Activated CD8-positive, alpha-beta memory T cell treated with anti-CD3 and anti-CD28 coated beads for 1 hour (primary cell): ENCODE data around the gene PRMT2.

Experiments used
- DNase-seq, 2 donors: peaks; one replicate each; pipeline ENCODE4 v3.0.0-alpha.2; 2020; ENCODE audit warnings: low read depth in 1 of 2; ENCODE audit errors: extremely low read depth in 1 of 2

The PRMT2 gene

DNA sequence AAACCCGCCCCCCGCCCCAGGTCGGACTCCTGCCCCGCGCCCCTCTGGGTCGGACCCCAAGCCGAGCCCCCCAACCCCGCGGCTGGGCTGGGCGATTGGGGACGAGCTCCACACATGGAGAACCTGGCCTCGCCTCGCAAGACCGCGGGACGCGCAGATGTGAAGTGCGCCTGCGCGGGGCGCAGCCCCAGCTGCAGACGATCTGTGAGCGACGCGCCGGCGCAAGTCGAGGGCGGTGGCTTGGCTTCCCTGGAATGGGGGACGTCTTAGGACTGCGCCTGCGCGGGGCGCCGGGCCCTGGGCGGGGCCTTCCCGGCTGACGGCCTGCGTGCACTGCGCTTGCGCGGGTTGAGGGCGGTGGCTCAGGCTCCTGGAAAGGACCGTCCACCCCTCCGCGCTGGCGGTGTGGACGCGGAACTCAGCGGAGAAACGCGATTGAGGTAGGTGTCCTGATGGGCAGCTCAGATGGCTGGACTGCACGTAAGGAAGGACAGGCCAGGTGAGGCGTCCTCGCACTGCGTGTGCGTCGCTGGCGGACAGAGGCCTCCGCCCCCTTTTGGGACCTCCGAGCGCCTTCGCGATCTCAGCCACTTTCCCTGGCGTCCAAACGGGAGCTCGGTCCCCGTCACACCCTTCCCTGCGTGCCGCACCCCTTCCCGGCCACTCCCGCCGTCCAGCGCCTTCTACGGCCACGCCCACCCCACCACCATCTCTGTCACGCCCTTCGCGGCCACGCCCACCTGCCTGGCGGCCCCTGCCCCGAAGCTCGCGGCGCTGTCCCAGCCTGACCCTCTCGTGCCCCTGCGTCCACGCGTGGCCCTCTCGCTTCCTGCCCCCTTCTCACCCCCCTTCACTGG lies at the start of gene PRMT2:
PRMT2 (plus strand) TSS at position 351 of the 857 bp plus-strand sequence. CDS start 1,278 bp downstream, outside the sequence.
- DNase-seq, result peak; percentile 91 to 98

DNA sequence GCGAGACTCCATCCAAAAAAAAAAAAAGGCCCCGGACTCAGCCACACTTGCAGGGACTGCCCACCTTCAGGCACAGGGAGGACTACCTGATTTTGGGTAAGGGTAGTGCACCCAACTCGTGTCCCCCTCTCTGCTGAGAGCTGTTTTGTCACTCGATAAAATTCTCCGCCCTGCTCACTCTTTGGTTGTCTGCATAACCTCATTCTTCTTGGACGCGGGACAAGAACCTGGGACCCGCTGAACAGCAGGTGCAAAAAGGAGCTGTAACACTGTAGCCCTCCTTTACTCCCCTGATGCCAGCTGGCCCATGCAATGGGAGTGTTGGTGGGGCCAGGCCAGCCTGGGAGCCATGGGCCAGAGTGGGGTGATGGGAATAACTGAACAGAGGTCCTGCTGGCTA lies 41.2 kb upstream of the PRMT2 start:
- no peak for DNase-seq

GRCh38 chr21:46596201-46596600 lies 39.3 kb upstream of the PRMT2 start:
- no peak for DNase-seq

DNA sequence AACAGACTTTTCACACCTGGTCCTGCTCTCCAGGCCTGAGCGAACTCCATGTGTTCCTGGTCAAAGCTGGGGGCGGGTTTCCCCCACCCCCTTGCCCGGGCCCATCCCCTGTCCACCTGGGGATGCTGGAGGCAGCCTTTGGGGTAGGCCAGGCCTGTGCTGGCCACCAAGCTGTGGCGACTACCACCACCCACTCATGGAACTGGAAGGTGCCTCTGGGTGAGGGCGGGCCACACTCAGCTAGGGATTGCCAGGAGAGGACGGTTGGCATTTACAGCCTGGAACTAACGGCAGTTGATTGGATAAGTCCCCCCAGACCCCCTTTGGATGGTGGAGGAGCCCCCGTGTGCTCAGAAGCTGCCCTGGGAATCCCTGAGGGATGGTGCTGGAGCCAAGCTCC lies 38.4 kb upstream of the PRMT2 start:
- no peak for DNase-seq

DNA sequence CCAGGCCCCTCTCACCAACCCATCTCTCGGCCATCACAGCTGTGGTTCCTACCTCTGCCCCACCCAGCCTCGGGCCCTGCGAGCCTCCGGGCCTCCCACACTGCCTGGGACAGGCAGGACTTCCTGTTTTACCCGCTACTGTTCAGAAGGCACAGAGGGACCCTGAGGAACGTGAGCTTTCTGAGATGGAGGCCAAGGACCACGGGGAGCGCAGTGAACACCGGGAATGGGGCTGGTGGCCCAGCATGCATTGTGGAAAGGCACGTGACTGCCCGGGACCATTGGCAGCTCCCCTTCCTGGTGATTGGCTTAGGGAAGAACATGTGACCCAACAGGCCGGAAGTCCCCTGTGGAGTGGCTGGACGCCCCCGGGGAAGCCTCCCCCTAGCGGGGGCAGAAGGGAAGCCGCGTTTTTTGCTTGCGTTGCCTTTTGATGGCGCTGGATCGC lies 37.6 kb upstream of the PRMT2 start:
- no peak for DNase-seq

GRCh38 chr21:46598581-46599572 lies 36.6 kb upstream of the PRMT2 start:
- no peak for DNase-seq

DNA sequence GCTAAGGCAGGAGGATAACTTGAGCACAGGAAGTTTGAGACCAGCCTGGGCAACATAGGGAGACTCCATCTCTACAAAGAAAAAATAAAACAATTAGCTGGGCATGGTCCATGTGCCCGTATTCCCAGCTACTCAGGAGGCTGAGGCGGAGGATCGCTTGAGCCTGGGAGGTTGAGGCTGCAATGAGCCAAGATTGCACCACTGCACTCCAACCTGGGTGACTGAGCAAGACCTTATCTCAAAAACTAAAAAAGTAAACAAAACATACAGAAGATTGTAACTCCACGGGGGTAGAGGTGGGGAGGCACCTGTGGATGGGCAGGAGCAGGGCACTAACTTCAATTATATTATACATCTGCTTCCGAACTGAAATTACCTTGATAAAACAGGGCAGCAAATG lies 35.2 kb upstream of the PRMT2 start:
- DNase-seq, result no peak

GRCh38 chr21:46600978-46601377 lies 34.5 kb upstream of the PRMT2 start:
- no peak for DNase-seq

- no peak for DNase-seq
Measured at GRCh38 chr21:46603228-46603627, 32.2 kb upstream of the PRMT2 start.

DNA sequence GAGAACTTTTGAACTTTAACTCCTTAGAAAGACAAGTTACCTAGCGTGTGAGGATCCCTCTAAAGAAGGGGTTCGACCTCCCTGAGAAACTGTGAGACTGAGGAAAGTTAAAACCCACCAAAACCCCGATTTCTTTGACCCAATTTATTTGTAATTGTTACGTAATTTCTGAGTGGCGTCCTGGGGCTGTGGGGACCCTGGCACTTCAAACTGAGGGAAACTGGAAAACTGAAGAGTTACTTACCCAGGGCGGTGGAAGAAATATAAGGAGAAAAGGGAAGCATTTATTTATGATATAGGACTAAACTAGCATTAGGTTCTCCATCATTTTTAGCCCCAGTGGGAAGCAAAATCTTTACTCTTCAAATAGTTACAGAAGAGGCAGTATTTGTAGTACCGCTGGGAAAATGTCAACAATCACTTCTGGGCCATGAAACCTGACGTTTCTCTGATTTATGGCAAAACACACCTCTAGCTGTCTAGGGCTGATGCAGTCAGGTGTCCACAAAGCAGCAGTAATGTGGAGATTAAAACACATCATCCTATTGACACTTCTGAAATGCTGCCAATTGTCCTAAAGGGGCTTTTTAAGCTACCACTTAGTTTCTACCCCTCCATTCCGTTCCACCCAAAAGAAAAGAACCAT lies 31.0 kb upstream of the PRMT2 start:
- no peak for DNase-seq

- DNase-seq, result no peak
Measured at GRCh38 chr21:46604975-46605766, 30.3 kb upstream of the PRMT2 start, which contains the start of gene S100B. Gene S100B, minus strand, starts transcription at chr21:46605082. Its CDS starts 2,667 bp downstream, at chr21:46602415.

GRCh38 chr21:46605767-46606426 lies 29.6 kb upstream of the PRMT2 start:
- peak; percentile 12 to 23 for DNase-seq

GRCh38 chr21:46606427-46606813 lies 29.1 kb upstream of the PRMT2 start:
- DNase-seq, result no peak

GRCh38 chr21:46607636-46608035 lies 27.8 kb upstream of the PRMT2 start:
- DNase-seq, result no peak

GRCh38 chr21:46608672-46609111 lies 26.8 kb upstream of the PRMT2 start:
- DNase-seq, result no peak

- DNase-seq, result no peak
Measured at GRCh38 chr21:46610018-46610701, 25.3 kb upstream of the PRMT2 start.

DNA sequence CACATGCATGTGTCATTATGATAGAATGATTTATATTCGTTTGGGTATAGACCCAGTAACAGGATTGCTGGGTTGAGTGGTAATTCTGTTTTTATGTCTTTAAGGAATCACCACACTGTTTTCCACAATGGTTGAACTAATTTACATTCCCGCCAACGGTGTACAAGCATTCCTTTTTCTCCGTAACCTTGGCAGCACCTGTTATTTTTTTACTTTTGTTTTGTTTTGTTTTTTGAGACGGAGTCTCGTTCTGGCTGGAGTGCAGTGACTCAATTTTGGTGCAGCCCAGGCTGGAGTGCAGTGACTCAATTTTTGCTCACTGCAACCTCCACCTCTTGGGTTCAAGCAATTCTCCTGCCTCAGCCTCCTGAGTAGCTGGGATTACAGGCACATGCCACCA lies 22.1 kb upstream of the PRMT2 start:
- DNase-seq, result no peak

DNA sequence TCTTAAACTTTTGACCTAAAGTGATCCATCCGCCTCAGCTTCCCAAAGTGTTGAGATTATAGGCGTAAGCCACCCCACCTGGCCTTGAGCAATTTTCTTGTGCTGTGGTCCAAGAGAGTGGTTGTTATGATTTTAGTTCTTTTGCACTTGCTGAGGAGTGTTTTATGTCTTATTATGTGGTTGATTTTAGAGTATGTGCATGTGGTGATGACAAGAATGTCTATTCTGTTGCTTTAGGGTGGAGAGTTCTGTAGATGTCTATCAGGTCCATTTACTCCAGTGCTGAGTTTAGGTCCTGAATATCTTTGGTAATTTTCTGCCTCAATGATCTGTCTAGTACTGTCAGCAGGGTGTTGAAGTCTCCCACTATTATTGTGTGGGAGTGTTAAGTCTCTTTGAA lies 19.4 kb upstream of the PRMT2 start:
- no peak for DNase-seq

DNA sequence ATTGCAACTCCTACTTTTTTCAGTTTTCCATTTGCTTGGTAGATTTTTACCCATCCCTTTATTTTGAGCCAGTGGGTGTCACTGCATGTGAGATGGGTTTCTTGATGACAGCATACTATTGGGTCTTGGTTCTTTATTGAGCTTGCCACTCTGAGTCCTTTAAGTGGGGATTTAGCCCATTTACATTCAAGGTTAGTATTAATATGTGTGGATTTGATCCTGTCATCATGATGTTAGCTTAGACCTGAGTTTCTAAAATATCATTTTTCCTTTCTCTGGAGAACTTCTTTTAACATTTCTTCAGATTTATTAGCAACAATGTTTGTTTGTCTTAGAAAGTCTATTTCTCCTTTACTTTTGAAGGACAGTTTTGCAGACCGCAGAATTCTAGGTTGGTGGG lies 18.8 kb upstream of the PRMT2 start:
- DNase-seq, result no peak
